ENCODE data around the gene TAF15. TPM values are rescaled to one million over a fixed set of nuclear protein-coding genes. Genes with fewer than 3 reads are reported as not detected.

TAF15 gene
- total RNA-seq, 1 donor, result 55.0 TPM

DNA sequence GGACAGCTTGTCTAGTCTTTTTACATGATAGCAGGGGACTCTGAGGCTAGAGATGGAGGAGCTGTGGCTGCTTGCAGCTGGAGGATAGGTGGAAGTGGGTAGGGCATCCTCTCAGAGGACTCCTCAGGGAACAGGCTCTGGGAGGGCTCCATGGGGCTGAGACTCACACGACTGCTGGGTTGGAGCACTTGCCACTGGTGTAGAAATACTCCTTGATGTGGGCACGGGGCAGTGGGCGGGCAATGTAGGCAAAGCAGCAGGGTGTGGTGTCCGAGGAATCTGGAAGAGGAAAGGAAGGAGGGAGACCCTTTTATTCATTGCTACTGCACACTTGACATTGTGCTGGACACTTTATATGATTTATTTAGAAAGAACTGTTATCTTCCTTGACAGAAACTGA, 69.1 kb downstream of the TAF15 start:
- Histone ChIP-seq H3K4me2 (ENCODE audit: insufficient read depth, low read length) (no peak overlapping the region), H3K9me3 (ENCODE audit: low read depth, low read length) (no peaks in the 10 kb centered on the region), H3K79me2 (ENCODE audit: insufficient read depth, low read length) (no peaks in the 10 kb centered on the region), H3K27me3 (ENCODE audit: insufficient read depth, low read length) (no peaks in the 10 kb centered on the region), H2AFZ (ENCODE audit: low read length) (no peak overlapping the region), H3K36me3 (ENCODE audit: insufficient read depth, low read length) (no peaks in the 10 kb centered on the region), H3K4me1 (ENCODE audit: insufficient read depth, low read length) (no peaks in the 10 kb centered on the region), H4K20me1 (ENCODE audit: insufficient read depth, low read length) (no peaks in the 10 kb centered on the region), H3K27ac (ENCODE audit: low read depth, low read length) (no peak overlapping the region), H3K4me3 (ENCODE audit: insufficient read depth, low read length) (no peak overlapping the region)
- TF ChIP-seq CTCF (IDR thresholded peaks at IDR 0.05; ENCODE audit: extremely low read depth, low read depth, low read length), result no peak
- DNase-seq (ENCODE audit: insufficient read length, low spot score, missing footprints), result no peak

- Histone ChIP-seq H3K9me3 (ENCODE audit: low read depth, low read length) (no peaks in the 10 kb centered on the region), H3K27me3 (ENCODE audit: insufficient read depth, low read length) (no peaks in the 10 kb centered on the region)
These were observed 70.7 kb downstream of the TAF15 start, which contains the start of gene CCL5 for GRCh38 chr17:35879773-35880654. CCL5 (minus strand) TSS chr17:35880360.

DNA sequence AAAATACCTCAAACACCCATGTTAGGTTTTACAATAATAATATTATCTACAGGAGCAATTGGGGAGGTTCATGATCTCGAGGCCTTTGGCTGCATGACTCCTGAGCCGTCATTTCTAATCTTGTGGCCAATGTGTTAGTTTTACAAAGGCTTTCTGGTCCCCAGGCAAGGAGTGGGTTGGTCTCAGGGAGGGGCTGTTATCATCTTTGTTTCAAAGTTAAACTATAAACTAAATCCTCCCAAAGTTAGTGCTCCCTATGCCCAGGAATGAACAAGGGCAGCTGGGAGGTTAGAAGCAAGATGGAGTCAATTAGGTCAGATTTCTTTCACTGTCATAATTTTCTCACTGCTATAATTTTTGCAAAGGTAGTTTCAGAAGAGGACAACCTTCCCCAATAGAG, 80.0 kb downstream of the TAF15 start:
- H3K9me3 ChIP-seq (ENCODE audit: low read depth, low read length), result no peaks in the 10 kb centered on the region
- H3K4me2 ChIP-seq (ENCODE audit: insufficient read depth, low read length), result no peak overlapping the region
- H2AFZ ChIP-seq (ENCODE audit: low read length), result no peak overlapping the region
- H3K36me3 ChIP-seq (ENCODE audit: insufficient read depth, low read length), result no peaks in the 10 kb centered on the region
- no peak overlapping the region for H3K27ac ChIP-seq (ENCODE audit: low read depth, low read length)
- no peaks in the 10 kb centered on the region for H3K27me3 ChIP-seq (ENCODE audit: insufficient read depth, low read length)
- TF ChIP-seq CTCF (IDR thresholded peaks at IDR 0.05; ENCODE audit: extremely low read depth, low read depth, low read length), result no peak
- H3K4me3 ChIP-seq (ENCODE audit: insufficient read depth, low read length), result no peak overlapping the region
- H4K20me1 ChIP-seq (ENCODE audit: insufficient read depth, low read length), result no peaks in the 10 kb centered on the region
- no peak for DNase-seq (ENCODE audit: insufficient read length, low spot score, missing footprints)
- H3K4me1 ChIP-seq (ENCODE audit: insufficient read depth, low read length), result peaks cover 17% of the 10 kb centered on the region
- H3K79me2 ChIP-seq (ENCODE audit: insufficient read depth, low read length), result no peaks in the 10 kb centered on the region

More at GRCh38 chr17:35879773-35880654, 70.7 kb downstream of the TAF15 start, which contains the start of gene CCL5:
- no peak for DNase-seq (ENCODE audit: insufficient read length, low spot score, missing footprints)
- Histone ChIP-seq H3K36me3 (ENCODE audit: insufficient read depth, low read length) (no peaks in the 10 kb centered on the region), H4K20me1 (ENCODE audit: insufficient read depth, low read length) (no peaks in the 10 kb centered on the region), H3K27ac (ENCODE audit: low read depth, low read length) (no peak within 1 kb of the TSS), H2AFZ (ENCODE audit: low read length) (no peak within 1 kb of the TSS), H3K4me3 (ENCODE audit: insufficient read depth, low read length) (no peak within 1 kb of the TSS), H3K4me1 (ENCODE audit: insufficient read depth, low read length) (no peaks in the 10 kb centered on the region), H3K4me2 (ENCODE audit: insufficient read depth, low read length) (no peak within 1 kb of the TSS), H3K79me2 (ENCODE audit: insufficient read depth, low read length) (no peaks in the 10 kb centered on the region)
- no peak for TF ChIP-seq CTCF (IDR thresholded peaks at IDR 0.05; ENCODE audit: extremely low read depth, low read depth, low read length)

Measured in osteoblast (primary cell).